IPS-18c (cell line): ENCODE results near the gene ZBTB25.
"Not testable (repeated sequence)": the region's sequence is repeated elsewhere in the genome, so short reads cannot be mapped to it uniquely, and the experiment has no call there.

Experiments
- H3K4me3 ChIP-seq: 2 replicates; pipeline ENCODE4 v1.7.0; 2013; ENCODE audit warnings: low read depth, mild to moderate bottlenecking, low read length, moderate library complexity; ENCODE audit not compliant: insufficient read depth
- H3K9me3 ChIP-seq: one replicate; pipeline ENCODE4 v1.6.1; 2013; ENCODE audit warnings: mild to moderate bottlenecking, low read length, moderate library complexity; ENCODE audit not compliant: control insufficient read depth, insufficient read depth

The ZBTB25 gene

DNA sequence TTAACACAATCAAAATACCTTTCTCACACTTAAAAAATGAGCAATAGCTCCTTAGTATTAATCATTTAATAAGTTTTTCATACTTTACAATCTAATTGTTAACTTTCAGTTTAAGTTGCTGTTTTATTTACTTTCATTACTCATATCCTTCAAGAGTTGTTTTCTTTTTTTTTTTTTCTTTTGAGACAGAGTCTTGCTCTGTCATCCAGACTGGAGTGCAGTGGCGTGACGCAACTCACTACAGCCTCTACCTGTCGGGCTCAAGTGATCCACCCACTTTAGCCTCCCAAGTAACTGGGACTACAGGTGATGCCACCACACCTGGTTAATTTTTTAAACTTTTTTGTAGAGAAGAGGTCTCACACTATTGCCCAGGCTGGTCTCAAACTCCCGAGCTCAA lies 17.1 kb upstream of the ZBTB25 start:
- H3K4me3 ChIP-seq = no peak overlapping the region
- no peaks in the 10 kb centered on the region for H3K9me3 ChIP-seq

DNA sequence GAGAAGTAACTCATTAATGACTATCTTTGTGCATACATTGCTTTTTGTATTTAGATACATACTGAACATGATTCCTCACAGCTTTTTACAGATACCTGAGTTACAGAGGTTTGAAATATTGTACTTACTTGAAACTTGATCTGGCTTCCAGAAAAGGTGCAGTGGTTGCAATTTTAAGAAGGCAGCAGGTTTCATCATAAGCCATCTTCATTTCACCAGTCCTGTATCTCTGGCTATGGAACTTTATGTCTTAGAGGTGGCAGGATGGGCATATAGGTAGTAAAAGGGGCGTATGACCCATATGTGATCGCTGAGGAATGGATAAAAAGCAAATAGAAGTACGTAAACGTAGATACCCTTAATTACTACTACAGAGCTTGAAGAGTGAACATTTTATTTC lies 14.6 kb upstream of the ZBTB25 start:
- no peak overlapping the region for H3K4me3 ChIP-seq
- no peaks in the 10 kb centered on the region for H3K9me3 ChIP-seq

DNA sequence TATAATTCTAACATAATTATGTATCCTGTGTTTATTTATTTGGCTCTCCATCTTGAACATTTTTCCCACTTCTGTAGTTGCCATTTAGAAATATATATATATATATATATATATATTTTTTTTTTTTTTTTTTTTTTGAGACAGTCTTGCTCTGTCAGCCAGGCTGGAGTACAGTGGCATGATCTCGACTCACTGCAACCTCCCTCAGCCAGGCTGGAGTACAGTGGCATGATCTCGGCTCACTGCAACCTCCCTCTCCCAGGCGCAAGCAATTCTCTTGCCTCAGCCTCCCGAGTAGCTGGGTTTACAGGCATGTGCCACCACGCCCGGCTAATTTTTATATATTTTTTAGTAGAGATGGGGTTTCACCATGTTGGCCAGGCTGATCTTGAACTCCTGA lies 14.0 kb upstream of the ZBTB25 start:
- H3K9me3 ChIP-seq, H3K4me3 ChIP-seq: not testable (repeated sequence)

DNA sequence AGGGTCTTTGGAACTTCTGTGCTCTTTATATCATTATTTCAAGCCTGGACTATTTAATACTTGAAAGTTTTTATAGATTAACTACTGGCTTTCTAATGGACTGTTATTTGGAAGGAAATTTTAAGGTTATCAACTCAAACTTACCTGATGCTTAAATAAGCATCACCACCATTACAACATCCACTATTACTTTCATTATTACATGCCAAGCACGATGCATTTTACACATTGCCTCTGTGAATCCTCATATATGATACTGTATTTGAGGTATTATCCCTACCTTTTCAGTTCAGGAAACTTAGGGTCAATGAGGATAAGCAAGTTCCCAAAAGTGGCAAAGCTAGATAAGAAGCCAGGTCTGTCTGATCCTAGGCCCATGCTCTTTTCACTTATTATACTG lies 13.3 kb upstream of the ZBTB25 start:
- H3K4me3 ChIP-seq = no peak overlapping the region
- no peaks in the 10 kb centered on the region for H3K9me3 ChIP-seq

DNA sequence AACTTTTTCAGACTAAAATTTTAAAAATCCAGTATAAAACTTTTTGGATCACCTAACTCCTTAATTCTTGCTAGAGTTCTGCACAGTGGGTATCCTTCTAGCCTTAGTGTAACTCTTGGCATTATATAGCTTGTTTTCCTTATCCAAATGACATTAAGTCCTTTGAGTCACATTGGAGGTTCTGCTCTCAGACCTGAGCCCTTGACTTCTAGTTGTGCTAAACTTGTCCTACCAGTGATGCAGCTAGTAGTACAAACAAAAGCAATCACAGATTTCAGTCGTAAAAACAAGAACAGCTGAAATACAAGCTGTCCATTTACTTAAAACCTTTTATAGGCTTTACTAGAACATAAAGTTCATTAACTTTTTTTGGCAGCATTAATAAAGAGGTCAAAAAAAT lies 11.4 kb upstream of the ZBTB25 start:
- Histone ChIP-seq H3K9me3 (no peaks in the 10 kb centered on the region), H3K4me3 (no peak overlapping the region)

DNA sequence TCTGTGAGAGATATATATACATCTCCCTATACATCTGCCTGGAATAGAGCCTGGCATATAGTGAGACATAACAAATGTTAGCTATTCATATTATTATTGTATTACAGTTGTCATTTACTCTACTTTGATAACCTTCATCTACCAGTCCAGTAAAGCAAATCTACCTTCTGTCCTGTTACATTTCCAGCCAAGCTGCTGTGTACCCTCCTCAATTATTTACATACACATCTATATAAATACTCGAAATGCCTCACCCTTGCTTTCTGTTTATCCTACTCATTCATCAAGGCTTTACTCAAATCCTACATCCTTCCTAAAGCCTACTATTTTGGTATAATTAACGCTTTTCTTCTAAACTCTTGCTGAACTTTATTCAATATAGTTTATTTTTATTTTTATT lies 9.6 kb upstream of the ZBTB25 start:
- H3K4me3 ChIP-seq = no peak overlapping the region
- H3K9me3 ChIP-seq = no peaks in the 10 kb centered on the region

DNA sequence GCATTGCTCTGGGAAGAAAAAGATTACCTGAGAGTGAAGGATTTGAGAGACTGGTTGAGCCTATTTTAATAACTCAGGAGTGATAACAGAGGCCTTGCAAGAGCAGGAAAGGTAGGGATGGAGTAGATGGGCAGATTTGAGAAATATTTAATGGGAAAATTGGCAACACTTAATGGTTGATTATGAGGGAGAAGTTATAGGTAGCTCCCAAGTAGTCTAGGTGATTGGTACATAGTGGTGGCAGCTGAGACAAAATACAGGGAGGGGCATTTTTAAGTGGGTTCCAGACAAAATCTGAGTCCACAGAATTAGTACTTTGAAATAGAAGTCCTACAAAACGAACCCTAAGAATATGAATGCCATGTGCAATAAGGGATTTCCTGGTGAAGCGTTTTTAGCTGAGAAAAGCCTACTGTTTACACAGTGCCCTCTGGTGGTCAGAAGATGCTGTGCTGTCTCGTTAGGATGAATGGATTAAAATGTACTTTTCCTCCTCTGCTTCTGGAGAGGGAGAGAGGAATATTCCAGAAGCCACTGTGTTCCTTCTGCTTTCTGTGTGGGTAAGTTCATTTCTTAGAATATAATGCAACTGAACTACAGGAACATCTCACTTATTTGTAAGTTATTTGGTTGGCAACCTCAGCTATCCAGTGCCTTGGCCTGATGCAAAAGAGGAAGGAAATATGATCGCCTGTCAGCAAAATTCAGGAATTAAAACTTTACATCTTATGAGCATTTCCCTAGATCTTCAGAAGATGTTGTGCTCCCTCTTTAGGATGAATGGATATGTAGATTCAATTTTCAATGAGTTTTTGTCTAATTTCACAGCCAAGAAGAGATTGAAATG lies 7.4 kb upstream of the ZBTB25 start:
- Histone ChIP-seq H3K4me3 (no peak overlapping the region), H3K9me3 (no peaks in the 10 kb centered on the region)

DNA sequence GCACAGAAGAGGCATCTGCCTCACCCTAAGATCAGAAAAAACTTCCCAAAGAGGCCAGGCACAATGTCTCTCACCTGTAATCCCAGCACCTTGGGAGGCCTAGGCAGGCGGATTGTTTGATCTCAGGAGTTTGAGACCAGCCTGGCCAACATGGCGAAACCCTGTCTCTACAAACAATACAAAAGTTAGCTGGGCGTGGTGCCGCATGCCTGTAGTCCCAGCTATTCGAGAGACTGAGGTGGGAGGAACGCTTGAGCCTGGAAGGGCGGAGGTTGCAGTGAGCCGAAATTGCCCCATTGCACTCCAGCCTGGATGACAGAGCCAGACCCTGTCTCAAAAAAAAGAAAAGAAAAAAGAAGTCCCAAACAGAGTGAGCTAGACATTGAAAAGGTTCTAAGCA lies 5.4 kb upstream of the ZBTB25 start:
- Histone ChIP-seq H3K4me3 (no peak overlapping the region; the same call in 1 of the 2 replicates), H3K9me3 (no peaks in the 10 kb centered on the region)

DNA sequence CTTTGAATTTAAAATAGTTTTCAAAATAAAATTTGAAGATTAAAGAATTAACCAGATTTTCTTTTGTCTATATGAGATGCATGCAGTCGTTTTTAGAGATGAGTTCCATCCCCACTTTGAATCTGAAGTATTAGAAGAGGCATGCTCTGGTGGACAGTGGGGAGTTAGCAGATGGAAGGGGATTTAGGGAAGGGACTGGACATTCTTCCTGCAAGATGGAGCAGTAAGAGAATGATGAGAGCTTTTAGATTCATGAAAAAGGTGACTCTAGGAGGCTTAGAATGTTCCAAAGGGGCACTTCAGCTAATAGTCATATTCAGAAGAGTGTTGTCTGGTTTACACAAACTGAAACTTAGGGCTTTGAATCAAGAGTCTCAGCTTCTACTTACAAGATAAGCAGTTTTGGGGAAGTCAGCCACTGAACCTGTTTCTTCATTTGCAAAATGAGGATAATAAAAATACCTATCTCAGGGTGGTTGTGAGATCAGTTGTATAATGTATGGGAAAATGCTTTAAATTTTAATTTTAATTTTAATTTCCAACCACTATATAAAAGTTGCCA lies 4.7 kb upstream of the ZBTB25 start:
- Histone ChIP-seq H3K9me3 (no peaks in the 10 kb centered on the region), H3K4me3 (no peak overlapping the region)

DNA sequence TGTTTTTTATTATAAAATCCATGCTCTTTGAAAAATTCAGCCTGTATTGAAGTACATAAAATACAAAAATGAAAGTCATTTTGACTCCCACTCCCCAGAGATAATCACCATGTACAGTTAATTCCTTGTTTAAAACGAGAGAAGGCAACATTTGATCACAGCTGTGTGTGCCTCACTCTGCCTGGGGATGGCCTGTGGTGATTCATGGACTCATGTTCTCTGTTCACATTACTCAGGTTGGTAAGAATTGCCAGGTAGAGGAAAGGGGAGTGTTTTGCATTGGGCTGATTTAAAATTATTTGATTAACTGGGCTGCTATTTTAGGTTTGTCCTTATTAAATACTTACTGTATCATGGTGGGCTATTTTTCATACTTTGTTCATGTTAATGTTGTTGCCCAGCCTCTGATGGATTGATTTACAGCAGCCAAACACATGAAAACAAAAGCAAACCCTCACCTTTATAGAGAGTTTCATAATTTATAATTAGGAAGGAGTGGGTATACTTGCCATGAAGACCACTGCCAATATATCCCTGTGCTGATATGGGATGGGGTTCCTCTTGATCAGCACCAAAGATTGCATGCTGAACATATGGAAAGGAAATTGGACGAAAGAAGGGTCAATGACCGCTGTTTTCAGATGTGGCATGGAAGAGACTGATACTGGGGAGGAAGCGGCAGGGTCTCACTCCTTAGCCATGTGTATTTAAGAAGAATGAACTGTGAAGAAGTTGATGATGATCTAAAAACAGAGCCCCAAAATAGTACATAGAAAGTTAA lies 3.9 kb upstream of the ZBTB25 start:
- H3K9me3 ChIP-seq = no peaks in the 10 kb centered on the region
- H3K4me3 ChIP-seq = no peak overlapping the region

DNA sequence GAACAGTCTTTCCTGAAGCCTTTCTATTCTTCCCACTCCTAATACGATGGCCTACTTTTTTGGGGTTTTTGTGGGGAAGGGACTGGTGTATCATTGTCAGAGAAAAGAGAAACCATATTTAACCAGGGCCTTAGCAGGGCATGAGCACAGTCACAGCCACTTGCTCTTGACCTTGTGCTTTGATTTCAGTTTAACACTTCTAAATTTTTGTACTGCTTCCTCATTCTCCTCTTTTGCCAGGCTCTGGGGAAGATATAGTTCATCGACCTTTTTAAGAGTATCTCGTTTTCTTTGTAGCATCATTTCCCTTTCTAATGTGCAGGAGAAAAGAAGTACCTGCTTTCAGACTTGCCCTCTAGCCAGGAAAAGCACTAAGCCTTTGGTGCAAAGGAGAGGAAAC lies 3.1 kb upstream of the ZBTB25 start:
- Histone ChIP-seq H3K9me3 (no peaks in the 10 kb centered on the region), H3K4me3 (no peak overlapping the region)

DNA sequence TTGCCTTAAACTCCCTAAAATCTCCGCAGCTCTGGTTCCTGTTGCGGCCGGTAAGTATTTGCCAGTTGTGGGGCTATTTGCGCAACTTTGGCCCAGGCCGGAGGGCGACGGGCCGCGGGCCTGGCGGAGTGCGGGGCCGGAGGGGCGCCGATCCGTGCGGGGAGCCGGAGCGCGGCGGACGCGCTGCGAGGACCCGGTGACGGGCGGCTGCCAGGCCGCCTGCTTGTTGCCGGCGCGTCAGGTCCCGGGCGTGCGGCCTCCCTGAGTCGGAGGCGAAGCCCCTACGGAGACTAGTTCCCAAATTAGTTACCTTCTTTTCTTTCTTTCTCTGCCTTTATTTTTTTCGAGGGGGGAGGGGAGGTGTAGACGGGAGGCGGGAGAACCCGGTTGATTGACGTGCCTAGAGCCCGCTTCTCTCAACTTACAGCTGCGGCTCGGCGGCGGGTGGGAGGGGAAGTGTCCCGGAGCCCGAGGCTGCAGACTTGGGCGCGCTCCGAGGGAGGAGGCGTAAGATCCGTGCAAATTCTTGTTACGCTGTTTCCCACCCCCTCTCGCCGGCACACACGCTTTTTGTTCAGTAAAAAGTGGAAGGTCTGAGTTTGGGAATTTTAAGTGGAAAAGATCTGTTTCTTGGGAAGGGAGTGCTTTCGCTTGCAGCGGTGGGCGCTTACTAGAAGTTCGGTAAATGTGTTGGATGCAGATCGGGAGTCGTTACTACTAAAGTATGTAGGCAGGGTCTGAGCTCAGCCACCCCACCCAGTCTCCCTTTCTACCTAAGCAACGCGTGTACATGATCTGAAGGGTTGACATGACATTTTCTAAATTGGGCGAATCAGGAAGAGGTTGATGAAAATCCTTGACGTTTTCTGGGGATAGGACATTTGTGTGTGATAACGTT lies 1.5 kb upstream of the ZBTB25 start:
- no peaks in the 10 kb centered on the region for H3K9me3 ChIP-seq

DNA sequence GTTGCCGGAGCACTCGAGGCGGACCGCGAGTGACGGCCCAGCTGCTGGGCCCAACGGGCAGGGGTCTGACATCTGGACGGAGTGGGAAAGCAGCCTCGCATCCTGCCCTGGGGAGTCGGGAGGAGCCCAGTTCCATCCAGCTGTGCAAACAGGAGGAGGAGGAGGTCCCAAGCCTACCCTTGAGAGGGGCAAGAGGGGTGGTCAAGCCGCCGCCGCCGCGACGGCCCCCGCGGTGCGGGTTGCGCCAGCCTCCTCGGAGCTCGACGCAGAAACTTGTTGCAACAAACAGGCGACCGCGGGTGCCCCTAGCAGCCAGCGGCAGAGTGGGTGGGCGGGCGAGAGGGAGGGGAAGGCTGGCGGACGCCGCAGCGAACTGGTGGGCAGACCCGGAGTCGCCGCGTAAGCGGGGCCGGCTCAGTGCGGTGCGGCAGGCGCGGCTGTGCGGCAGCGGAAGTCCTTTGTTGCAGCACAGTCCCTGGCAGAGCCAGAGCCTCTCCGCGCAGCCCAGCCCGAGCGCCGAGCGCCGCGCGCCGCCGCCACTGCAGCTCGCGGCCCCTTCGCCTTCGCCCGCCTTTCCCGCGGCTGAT lies 765 bp upstream of the ZBTB25 start, which contains the start of gene ZBTB1:
TSS of gene ZBTB1 (plus strand) at position 461 of the 587 bp plus-strand sequence. CDS start 16,735 bp downstream, outside the sequence.
- peak within 1 kb of the TSS; percentile 86 for H3K4me3 ChIP-seq
- no peaks in the 10 kb centered on the region for H3K9me3 ChIP-seq

More for the DNA sequence above, 1.5 kb upstream of the ZBTB25 start:
- peak overlapping the region; percentile 86 for H3K4me3 ChIP-seq

DNA sequence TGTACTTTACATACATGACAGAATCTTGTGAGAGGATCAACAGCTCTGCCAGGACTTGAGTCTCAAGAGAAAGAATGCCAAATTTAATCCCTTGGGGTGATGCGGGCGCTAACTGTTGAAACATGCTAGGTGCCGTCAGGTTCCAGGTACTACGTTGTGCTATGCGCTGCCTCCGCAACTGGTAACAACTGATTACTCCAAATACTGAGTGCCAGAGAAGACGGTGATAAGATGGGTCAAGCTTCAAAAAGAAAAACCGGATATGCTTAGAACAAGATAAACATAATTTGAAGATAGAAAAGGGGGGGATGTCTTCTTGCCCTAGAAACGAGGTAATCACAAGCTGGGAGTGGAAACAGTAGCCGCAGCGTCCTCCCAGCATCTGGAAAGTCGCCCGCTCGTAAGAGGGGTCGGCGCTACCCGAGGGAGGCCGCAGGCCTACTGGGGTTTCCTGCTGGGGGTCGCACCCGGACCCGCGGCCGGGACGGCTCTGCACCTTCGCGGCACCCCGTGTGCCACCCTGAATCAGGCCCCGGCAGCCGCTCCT lies 678 bp downstream of the ZBTB25 start:
- no peaks in the 10 kb centered on the region for H3K9me3 ChIP-seq
- H3K4me3 ChIP-seq = peak overlapping the region; percentile 86

DNA sequence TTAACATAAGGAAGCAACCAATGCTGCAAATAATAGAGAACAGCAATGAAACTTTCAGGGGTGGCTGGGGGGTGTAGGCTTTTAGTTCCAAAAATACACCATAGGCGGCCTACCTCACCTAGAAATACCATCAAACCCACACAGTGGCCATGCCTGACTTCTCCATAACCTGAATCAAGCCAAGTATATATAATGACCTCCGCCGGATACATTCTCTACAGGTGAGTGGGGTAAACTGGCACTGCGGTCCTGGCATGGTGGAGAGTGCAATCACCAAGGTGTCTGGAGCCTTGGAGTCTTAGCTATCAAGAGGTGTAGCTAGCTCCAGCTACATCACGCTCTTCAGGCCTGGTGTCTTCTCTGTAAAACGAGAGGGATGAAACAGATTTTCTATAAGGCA lies 1.2 kb downstream of the ZBTB25 start:
- Histone ChIP-seq H3K4me3 (peak overlapping the region; percentile 86), H3K9me3 (no peaks in the 10 kb centered on the region)

DNA sequence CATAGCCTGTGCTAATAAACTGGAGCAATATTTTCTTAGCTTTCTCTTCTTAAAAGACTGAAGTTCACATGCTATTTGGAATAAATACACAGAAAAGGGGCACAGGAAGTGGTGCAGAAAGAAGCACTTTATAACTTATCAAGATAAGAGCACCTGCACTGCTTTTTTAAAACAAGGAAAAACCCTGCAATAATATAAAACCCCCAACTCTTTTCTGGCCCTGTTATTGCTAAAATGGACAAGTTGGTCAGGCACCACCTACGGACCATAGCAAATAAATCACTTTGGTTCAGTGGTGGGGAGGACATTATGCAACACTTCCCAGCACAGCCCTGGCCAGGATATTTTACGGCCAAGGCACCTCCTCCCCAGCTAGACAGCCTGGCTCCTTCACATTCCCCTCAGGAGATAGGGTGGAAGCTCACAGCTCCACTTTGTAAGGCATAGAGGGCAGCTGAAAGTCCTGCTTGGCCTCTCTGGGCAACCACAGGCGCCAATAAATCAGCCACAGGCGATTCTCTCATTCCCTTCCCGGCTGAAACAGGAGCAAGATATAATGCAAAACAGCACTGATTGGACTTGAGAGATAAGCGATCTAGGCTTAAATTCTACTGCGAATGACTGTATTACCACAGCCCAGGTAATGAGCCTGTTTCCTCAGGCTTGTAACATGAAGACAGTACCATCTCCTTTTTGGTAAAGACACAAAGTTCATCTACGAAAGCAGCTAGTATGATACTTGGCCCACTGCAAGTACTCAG lies 2.0 kb downstream of the ZBTB25 start:
- Histone ChIP-seq H3K4me3 (no peak overlapping the region), H3K9me3 (no peaks in the 10 kb centered on the region)
